DND-41 (cell line): ENCODE results near the gene METTL15.

Source experiments
- ATAC-seq: fragments of 200-7000 bp; cut with Tn5 transposase; 3 replicates; pipeline ENCODE4 v1.9.1; 2021; ENCODE audit warnings: low read depth; ENCODE audit not compliant: insufficient read depth
- DNase-seq: peaks from one replicate; pipeline ENCODE4 v3.0.0-alpha.2; 2020
- H2AFZ ChIP-seq: 2 replicates; pipeline ENCODE4 v1.6.0; 2012; ENCODE audit warnings: low read depth, low read length
- H3K27ac ChIP-seq: 2 replicates; pipeline ENCODE4 v1.5.1; 2012; ENCODE audit warnings: low read length, inconsistent platforms
- H3K27me3 ChIP-seq: fragments of 200-600 bp; sonication (generic); 2 replicates; pipeline ENCODE4 v1.6.0; 2012; ENCODE audit warnings: low read length, mild to moderate bottlenecking, inconsistent platforms; ENCODE audit not compliant: insufficient read depth, poor library complexity
- H3K36me3 ChIP-seq: 2 replicates; pipeline ENCODE4 v1.5.1; 2012; ENCODE audit warnings: low read length, inconsistent platforms; ENCODE audit not compliant: insufficient read depth
- H3K4me1 ChIP-seq: 2 replicates; pipeline ENCODE4 v1.5.1; 2012; ENCODE audit warnings: mild to moderate bottlenecking, low read length; ENCODE audit not compliant: insufficient read depth
- H3K4me2 ChIP-seq: 2 replicates; pipeline ENCODE4 v1.6.0; 2012; ENCODE audit warnings: mild to moderate bottlenecking, moderate library complexity, low read length, inconsistent platforms; ENCODE audit not compliant: insufficient read depth
- H3K4me3 ChIP-seq, 2 experiments: fragments of 200-600 bp in 1 of 2; shearing (Covaris generic) in 1 of 2; 2 replicates each; pipeline ENCODE4 v1.5.1; 2012 to 2016; ENCODE audit warnings: inconsistent platforms in 2 of 2, low read length in 2 of 2, mild to moderate bottlenecking in 2 of 2, low read depth in 1 of 2, moderate library complexity in 1 of 2
- H3K79me2 ChIP-seq: 2 replicates; pipeline ENCODE4 v1.6.0; 2012; ENCODE audit warnings: low read length, inconsistent platforms; ENCODE audit not compliant: insufficient read depth
- H3K9ac ChIP-seq: 2 replicates; pipeline ENCODE4 v1.6.0; 2012; ENCODE audit warnings: low read depth, mild to moderate bottlenecking, inconsistent platforms, low read length, moderate library complexity
- H3K9me3 ChIP-seq: 2 replicates; pipeline ENCODE4 v1.5.1; 2012; ENCODE audit warnings: low read length, moderate library complexity, mild to moderate bottlenecking, inconsistent platforms; ENCODE audit not compliant: insufficient read depth, severe bottlenecking
- H4K20me1 ChIP-seq: 2 replicates; pipeline ENCODE4 v1.6.0; 2012; ENCODE audit warnings: low read length; ENCODE audit not compliant: insufficient read depth
- EZH2 ChIP-seq: IDR thresholded peaks from 3 replicates; pipeline ENCODE4 v1.6.1; 2012; ENCODE audit warnings: borderline replicate concordance, low read depth, mild to moderate bottlenecking, moderate library complexity, low read length, inconsistent platforms; ENCODE audit not compliant: severe bottlenecking
- TF ChIP-seq, protein P1 (sequence below): IDR thresholded peaks from 2 replicates; pipeline ENCODE4 v1.5.1; 2012; ENCODE audit warnings: borderline replicate concordance, low read length, moderate library complexity, mild to moderate bottlenecking; ENCODE audit not compliant: poor library complexity, severe bottlenecking; ENCODE audit errors: extremely low read depth

Gene METTL15

DNA sequence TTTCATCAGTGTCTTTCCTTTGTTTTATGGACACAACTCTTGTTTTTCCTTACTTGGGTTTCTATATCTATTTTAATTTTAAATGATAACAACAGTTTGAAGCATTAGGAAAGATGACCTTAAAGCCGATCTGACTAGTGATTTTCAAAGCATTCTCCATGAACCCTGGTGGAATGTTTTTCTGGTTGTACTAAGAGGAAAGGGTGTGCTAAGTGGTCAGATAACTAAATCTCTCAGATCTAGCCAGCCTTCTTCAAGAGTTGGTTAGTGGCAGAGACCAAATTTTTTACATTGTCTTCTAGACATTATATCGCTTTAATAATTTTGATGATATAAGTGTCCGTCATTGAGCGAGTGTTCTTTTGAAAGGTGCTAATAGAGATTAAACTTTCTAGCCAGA, 134.4 kb downstream of the METTL15 start:
- no peak overlapping the region for H3K9ac ChIP-seq
- no peaks in the 10 kb centered on the region for H4K20me1 ChIP-seq
- DNase-seq (no peak), ATAC-seq (no peak)
- no peak overlapping the region for H3K4me2 ChIP-seq
- no peak overlapping the region for H3K4me3 ChIP-seq
- H3K9me3 ChIP-seq = no peaks in the 10 kb centered on the region
- no peaks in the 10 kb centered on the region for H3K79me2 ChIP-seq
- no peaks in the 10 kb centered on the region for H3K27me3 ChIP-seq
- TF ChIP-seq EZH2 = no peak
- TF ChIP-seq, protein P1, sequence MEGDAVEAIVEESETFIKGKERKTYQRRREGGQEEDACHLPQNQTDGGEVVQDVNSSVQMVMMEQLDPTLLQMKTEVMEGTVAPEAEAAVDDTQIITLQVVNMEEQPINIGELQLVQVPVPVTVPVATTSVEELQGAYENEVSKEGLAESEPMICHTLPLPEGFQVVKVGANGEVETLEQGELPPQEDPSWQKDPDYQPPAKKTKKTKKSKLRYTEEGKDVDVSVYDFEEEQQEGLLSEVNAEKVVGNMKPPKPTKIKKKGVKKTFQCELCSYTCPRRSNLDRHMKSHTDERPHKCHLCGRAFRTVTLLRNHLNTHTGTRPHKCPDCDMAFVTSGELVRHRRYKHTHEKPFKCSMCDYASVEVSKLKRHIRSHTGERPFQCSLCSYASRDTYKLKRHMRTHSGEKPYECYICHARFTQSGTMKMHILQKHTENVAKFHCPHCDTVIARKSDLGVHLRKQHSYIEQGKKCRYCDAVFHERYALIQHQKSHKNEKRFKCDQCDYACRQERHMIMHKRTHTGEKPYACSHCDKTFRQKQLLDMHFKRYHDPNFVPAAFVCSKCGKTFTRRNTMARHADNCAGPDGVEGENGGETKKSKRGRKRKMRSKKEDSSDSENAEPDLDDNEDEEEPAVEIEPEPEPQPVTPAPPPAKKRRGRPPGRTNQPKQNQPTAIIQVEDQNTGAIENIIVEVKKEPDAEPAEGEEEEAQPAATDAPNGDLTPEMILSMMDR = no peak
- no peaks in the 10 kb centered on the region for H3K36me3 ChIP-seq
- no peaks in the 10 kb centered on the region for H3K4me1 ChIP-seq
- H2AFZ ChIP-seq = no peak overlapping the region
- no peak overlapping the region for H3K27ac ChIP-seq

DNA sequence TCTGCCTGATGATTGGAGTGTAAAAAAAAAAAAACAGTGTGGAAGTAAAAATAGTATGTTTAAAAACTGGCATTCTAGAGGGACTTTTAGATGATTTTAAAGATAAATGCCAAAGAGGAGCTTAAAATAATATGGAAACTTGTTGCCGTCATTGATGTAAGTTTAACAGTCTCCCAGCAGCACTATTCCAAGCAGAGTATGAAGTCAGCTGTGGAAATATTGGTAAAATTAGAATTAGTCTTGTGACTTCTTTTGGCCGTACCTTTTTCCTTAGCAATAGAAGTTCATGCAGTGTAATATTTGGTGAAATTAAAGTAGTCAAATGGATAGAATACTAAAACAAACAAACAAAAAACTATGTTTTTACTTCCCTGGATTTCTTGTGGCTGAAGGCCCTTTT, 134.9 kb downstream of the METTL15 start:
- DNase-seq (no peak), ATAC-seq (no peak)
- TF ChIP-seq EZH2 = no peak
- TF ChIP-seq, protein P1 = no peak
- Histone ChIP-seq H3K4me3 (no peak overlapping the region), H4K20me1 (no peaks in the 10 kb centered on the region), H3K4me2 (no peak overlapping the region), H3K27me3 (no peaks in the 10 kb centered on the region), H3K9ac (no peak overlapping the region), H3K9me3 (no peaks in the 10 kb centered on the region), H3K79me2 (no peaks in the 10 kb centered on the region), H3K4me1 (no peaks in the 10 kb centered on the region), H3K36me3 (no peaks in the 10 kb centered on the region), H3K27ac (no peak overlapping the region), H2AFZ (no peak overlapping the region)

DNA sequence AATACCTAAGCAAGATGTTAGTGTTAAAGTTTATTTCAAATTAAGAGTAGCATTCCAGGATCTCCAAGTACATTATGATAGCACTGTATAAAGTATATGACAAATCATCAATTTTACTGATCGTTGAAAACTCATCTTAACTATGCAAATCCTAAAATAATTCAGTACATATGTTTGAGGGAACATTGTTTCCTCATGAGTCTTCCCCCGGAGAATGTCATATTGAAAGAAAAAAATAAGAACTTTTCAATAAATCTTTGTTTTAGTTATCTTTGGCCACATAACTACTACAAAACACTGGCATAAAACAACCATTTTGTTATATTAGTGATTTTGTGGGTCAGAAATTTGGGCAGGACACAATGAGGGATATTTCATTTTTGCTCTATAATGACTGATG, 135.4 kb downstream of the METTL15 start:
- no peak overlapping the region for H3K4me3 ChIP-seq
- no peaks in the 10 kb centered on the region for H3K9me3 ChIP-seq
- H3K4me1 ChIP-seq = no peaks in the 10 kb centered on the region
- no peak overlapping the region for H3K27ac ChIP-seq
- H3K4me2 ChIP-seq = no peak overlapping the region
- no peaks in the 10 kb centered on the region for H4K20me1 ChIP-seq
- no peaks in the 10 kb centered on the region for H3K27me3 ChIP-seq
- H2AFZ ChIP-seq = no peak overlapping the region
- TF ChIP-seq EZH2 = no peak
- TF ChIP-seq, protein P1 = no peak
- no peak overlapping the region for H3K9ac ChIP-seq
- no peaks in the 10 kb centered on the region for H3K36me3 ChIP-seq
- no peak for ATAC-seq
- DNase-seq = no peak
- no peaks in the 10 kb centered on the region for H3K79me2 ChIP-seq

DNA sequence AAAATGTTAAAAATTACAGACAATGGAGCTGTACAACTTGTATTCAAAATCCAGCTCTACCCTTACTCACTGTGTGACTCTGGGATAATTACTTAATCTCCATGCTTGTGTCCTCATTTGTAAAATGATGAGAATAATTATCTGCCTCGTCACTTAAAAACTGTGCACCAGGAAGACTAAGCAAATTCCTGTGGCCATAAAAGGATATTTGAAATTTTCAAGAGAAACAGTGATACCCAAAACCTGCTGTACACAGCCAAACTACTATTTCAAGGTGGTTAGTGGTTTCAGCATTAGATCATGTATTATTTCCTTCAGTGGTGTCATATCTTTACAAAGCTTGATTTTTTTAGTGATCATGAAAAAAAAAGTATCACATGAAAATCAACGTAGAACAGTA, 136.9 kb downstream of the METTL15 start:
- DNase-seq (no peak), ATAC-seq (no peak)
- Histone ChIP-seq H3K27ac (no peak overlapping the region), H3K27me3 (no peaks in the 10 kb centered on the region), H3K9me3 (no peaks in the 10 kb centered on the region), H2AFZ (no peak overlapping the region), H3K9ac (no peak overlapping the region), H3K36me3 (no peaks in the 10 kb centered on the region), H3K79me2 (no peaks in the 10 kb centered on the region), H3K4me2 (no peak overlapping the region), H3K4me3 (no peak overlapping the region), H4K20me1 (no peaks in the 10 kb centered on the region), H3K4me1 (no peaks in the 10 kb centered on the region)
- TF ChIP-seq, protein P1 = no peak
- TF ChIP-seq EZH2 = no peak
